Hepatic stellate cell (primary cell): ENCODE data around the gene GLIPR1L1.
"Not testable (repeated sequence)": the region's sequence is repeated elsewhere in the genome, so short reads cannot be mapped to it uniquely, and the experiment has no call there.

Experiments
- DNase-seq: peaks from one replicate; pipeline ENCODE4 v3.0.0; 2011; ENCODE audit warnings: low spot score

Gene GLIPR1L1

DNA sequence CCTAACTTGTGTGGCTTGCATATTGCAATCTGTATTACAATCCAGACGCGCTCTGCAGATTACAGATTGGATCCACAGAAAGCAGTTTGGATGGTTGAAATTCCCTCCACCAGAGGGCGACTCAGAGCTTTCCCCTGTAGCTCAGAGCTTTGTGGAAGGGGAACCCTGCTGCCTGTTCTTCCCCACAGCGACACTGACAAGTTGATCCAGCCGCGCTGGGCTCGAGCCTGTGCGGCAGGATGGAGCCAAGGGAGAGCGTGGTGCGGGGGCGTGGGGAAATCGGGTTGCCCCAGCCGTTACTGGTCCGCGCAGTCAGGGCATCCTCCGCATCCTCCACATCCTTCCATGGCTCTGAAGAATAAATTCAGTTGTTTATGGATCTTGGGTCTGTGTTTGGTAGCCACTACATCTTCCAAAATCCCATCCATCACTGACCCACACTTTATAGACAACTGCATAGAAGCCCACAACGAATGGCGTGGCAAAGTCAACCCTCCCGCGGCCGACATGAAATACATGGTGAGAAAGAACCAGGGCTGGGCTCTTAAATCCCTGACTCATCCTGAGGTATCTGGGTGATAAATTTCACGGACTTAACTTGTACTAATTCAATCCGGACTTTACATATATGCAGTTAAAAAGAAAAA is at the start of gene GLIPR1L1:
TSS of gene GLIPR1L1 (plus strand) at position 287 of the 647 bp plus-strand sequence. CDS start at position 346, 59 bp downstream.
- peak; percentile 74 for DNase-seq

DNA sequence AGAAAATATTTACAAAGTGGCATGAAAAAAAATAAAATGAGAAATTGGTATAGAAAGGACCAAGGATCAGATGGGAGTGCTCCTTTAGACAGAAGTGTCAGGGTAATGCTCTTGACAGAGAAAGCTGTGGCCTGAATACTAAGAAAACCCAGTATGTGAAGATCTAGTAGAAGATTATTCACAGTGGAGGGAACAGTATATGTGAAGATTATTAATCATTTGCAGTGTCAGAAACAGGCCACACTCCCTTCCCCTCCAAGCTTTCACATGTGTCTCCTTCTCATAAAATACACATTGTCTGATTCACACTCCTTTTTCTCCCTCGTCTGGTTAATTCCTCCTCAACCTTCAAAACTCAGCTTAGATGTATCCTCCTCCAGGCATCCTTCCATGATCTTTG is 45.6 kb upstream of the GLIPR1L1 start:
- no peak for DNase-seq

DNA sequence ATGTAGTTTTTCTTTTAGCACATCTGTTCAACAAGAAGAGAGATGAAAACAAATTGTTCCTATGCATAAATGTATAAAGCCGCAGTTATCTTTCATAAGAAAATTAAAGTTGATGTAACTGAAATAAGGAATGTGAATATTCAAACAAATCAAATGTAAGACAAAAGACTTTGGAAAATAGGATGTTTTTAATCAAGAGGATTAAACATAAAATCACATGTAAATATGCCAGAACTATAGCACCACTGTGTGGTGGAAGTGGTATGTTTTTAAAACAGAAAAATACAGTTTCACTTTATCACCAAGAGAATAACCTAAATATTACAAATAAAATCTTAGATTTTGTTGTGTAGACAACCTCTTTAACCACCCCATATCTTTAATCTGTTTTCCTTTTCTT is 44.7 kb upstream of the GLIPR1L1 start:
- no peak for DNase-seq

DNA sequence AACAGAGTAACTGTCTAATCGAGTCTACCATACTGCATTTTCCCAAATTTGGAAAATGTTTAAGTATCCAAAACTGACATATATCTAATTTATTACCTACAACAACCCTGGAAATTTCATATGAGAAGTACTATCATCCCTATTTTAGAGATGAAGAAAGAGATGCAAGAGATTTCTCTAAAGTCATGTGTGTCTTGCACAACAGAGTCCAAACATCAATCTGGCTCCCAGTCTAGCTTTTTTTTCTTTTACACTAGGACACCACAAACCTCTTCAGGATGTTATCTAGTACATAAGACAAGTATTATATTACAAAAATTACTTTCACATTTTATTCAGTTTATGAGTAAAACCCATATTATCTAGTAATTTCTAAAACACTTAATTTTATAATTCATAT is 43.5 kb upstream of the GLIPR1L1 start:
- no peak for DNase-seq

DNA sequence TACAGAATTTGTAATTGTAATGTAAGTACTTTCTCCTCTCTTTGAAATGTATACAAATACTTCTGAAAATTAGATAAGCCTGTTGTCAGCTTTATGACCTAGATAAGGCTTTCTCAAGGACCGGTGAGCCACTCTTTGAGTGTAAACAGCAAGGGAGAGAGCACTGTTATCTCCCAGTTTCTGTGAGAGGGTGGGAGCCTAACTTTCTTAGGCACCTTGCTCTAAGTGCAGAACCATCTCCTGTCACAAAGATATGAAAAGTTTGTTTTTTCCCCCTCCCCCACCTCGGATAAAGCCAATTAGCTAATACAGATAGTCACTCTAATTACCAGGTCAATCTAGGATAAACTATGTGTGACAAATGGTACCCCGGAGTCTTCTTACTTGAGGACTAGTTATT is 40.1 kb upstream of the GLIPR1L1 start:
- DNase-seq, result no peak

DNA sequence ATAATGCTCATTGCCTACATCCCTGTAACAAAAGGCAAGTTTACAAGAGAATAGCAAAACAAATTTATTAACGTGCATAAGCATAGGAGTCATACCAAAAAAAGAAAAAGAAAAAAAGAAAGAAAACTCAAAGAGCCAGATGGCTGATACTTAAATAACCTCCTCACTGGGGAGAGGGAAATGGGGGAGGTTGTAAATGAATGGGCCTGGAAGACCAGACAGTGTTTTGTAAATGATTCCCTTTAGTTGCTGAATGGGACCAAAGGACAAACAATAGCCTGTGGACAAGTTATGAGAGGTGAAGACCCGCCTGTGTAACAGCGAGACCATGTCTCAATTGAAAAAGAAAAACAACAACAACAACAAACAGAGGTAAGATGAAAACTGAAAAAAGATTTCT is 39.7 kb upstream of the GLIPR1L1 start:
- no peak for DNase-seq

GRCh38 chr12:75302225-75302624 is 32.2 kb upstream of the GLIPR1L1 start:
- DNase-seq, result no peak

DNA sequence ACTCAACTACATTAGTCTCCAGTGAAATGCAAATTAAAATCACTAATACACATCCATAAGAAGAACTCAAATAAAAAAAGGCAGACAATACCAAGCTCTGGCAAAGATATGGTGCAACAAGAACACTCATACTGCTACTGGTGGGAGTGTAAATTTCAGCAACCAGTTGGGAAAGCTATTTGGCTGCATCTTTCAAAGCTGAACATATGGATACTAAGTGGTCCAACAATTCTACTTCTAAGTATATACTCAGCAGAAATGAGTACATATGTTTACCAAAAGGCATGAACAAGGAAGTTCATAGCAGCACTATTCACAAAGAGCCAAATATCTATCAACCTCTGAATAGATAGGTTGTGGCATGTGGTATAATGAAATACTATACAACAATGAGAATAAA is 31.7 kb upstream of the GLIPR1L1 start:
- no peak for DNase-seq

DNA sequence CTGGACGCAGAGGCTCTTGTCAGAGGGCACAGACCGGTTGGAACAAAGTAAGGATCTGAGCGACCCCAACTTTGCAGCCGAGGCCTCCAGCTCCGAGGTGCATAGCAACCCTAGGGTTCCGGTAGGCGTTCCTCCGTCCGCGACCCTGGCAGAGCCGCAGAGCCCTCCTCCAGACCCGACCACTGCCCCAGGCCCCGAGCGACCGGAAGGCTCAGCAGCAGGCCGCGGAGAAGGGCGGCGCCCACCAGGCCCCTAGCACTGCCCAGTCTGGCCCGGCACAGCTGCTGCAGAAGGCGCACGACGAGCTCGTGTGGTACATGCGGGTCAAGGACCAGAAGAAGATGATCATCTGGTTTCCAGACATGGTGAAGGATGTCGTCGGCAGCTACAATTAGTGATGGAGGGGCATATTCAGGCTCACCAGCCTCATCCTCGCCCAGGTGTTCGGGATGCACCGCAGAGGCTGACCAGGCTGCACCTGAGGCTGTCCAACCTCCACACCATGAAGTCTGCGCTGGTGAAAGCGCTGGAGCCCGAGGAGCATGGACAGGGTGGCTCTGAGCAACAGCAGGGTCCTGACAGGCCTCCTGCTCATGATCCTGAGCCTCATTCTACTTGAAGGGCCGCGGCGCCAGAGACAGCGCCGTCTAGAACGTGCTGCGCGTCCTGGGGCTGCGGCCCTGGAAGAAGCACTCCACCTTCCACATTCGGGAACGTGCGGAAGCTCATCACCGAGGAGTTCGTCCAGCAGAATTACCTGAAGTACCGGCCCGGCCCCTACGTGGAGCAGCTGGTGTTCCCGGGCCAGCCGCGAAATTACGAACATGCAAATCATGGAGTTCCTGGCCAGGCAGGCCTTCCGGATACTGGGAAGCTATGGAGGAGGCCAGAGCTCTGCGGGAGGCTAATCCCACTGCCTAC is 28.8 kb upstream of the GLIPR1L1 start:
- no peak for DNase-seq

DNA sequence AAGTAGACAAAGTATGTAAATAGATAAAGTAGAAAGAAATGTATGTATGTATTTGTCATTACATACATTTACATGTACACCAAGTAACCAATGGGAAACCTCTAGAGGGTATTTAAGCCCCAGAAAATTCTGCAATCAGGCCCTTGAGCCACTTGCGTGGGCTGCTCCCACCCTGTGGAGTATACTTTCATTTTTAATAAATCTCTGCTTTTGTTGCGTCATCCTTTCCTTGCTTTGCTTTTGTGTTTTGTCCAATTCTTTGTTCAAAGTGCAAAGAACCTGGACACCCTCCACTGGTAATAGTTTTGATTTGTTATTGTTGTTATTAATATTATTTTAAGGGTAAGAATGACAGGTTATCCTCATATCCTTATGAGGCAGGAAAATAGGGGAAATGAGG is 26.2 kb upstream of the GLIPR1L1 start:
- no peak for DNase-seq

DNA sequence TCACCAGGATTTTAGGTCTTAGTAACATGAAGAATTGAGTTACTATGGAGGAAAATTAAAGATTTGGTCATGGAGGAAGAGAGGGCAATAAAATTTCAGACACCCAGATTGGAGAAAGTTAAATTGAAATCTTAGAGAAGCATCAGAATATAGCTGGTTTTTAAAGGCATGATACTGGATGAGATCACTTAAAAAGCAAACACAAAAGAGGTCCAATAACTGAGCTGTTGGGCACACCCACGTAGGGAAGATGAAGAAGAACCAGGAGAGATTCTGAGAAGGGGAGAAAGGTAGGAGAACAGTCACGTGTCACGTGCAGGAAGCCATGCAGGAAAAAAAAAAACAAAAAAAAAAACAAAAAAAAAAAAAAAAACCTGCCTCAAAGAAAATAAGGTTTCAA is 23.1 kb upstream of the GLIPR1L1 start:
- no peak for DNase-seq

DNA sequence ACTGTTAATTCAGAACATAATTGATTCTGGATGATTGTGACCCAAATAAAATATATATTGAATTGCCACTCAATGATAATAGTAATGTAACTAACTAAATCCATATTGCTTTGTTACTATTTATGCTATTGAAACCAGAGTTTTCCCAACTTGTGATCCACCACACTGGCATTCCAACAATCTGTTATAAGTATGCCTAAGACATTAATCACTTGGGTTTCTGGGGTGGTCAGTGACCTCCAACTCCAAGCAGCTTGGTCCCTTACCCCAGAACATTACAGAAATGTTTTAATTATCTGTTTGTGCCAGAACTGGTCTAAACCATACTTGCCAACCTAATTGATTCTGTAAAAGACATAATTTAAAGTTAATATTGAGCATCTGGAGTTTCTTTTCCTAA is 19.0 kb upstream of the GLIPR1L1 start:
- peak; percentile 15 for DNase-seq

GRCh38 chr12:75317784-75318183 is 16.7 kb upstream of the GLIPR1L1 start:
- no peak for DNase-seq

- peak; percentile 31 for DNase-seq
Measured at GRCh38 chr12:75322464-75322863, 12.0 kb upstream of the GLIPR1L1 start.

- DNase-seq, result no peak
Measured at GRCh38 chr12:75323663-75324062, 10.8 kb upstream of the GLIPR1L1 start.

GRCh38 chr12:75327642-75328041 is 6.8 kb upstream of the GLIPR1L1 start:
- DNase-seq, result no peak

GRCh38 chr12:75329918-75330826 is 4.3 kb upstream of the GLIPR1L1 start, which contains the start of gene CAPS2:
Gene CAPS2 (minus strand): TSS chr12:75330324. CDS start chr12:75326498, 3,826 bp downstream.
- peak; percentile 78 for DNase-seq

DNA sequence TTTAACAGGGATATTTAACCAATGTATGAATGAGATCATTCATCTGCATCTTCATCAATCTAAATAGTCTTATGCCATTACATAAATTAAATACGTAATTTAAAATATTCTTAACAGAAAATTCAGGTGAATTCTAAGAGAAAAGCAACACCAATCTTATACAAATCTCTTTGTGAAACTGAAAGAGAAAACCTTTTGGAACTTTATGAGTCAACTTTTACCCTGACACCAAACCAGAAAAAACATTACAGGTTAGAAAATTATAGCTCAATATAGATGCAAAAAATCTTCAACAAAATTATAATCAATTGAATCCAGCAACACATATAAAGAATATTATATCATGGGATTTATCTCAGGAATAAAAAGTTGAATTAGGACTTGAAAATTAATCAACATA is 3.4 kb downstream of the GLIPR1L1 start:
- no peak for DNase-seq

- DNase-seq, result no peak
Measured at GRCh38 chr12:75341873-75342272, 7.4 kb downstream of the GLIPR1L1 start.

GRCh38 chr12:75345531-75345930 is 11.1 kb downstream of the GLIPR1L1 start:
- no peak for DNase-seq

- DNase-seq, result not testable (repeated sequence)
Measured at GRCh38 chr12:75346215-75346614, 11.7 kb downstream of the GLIPR1L1 start.

GRCh38 chr12:75349946-75350345 is 15.5 kb downstream of the GLIPR1L1 start:
- DNase-seq, result no peak
